ENCODE results near the gene ARHGAP4.

ARHGAP4 gene

GRCh38 chrX:153932220-153932915 lies 6.3 kb upstream of the ARHGAP4 start:
- TF ChIP-seq CTCF (IDR thresholded peaks at IDR 0.05; ENCODE audit: borderline replicate concordance, control extremely low read depth, extremely low read depth, insufficient read depth, missing control alignments) = no peak
- no peak for DNase-seq (ENCODE audit: low spot score)
- in situ Hi-C loops (cut with MboI; ENCODE audit: low sequenced_read_pairs, unreplicated experiment) = no loop called here

- TF ChIP-seq CTCF (IDR thresholded peaks at IDR 0.05; ENCODE audit: borderline replicate concordance, control extremely low read depth, extremely low read depth, insufficient read depth, missing control alignments) = no peak
- no peak for DNase-seq (ENCODE audit: low spot score)
- in situ Hi-C loops (cut with MboI; ENCODE audit: low sequenced_read_pairs, unreplicated experiment) = no loop called here
These were observed 5.7 kb upstream of the ARHGAP4 start for GRCh38 chrX:153931748-153932147.

- in situ Hi-C loops (cut with MboI; ENCODE audit: low sequenced_read_pairs, unreplicated experiment) = no loop called here
- TF ChIP-seq CTCF (IDR thresholded peaks at IDR 0.05; ENCODE audit: borderline replicate concordance, control extremely low read depth, extremely low read depth, insufficient read depth, missing control alignments) = no peak
- no peak for DNase-seq (ENCODE audit: low spot score)
These were observed 5.1 kb upstream of the ARHGAP4 start for GRCh38 chrX:153931151-153931550.

DNA sequence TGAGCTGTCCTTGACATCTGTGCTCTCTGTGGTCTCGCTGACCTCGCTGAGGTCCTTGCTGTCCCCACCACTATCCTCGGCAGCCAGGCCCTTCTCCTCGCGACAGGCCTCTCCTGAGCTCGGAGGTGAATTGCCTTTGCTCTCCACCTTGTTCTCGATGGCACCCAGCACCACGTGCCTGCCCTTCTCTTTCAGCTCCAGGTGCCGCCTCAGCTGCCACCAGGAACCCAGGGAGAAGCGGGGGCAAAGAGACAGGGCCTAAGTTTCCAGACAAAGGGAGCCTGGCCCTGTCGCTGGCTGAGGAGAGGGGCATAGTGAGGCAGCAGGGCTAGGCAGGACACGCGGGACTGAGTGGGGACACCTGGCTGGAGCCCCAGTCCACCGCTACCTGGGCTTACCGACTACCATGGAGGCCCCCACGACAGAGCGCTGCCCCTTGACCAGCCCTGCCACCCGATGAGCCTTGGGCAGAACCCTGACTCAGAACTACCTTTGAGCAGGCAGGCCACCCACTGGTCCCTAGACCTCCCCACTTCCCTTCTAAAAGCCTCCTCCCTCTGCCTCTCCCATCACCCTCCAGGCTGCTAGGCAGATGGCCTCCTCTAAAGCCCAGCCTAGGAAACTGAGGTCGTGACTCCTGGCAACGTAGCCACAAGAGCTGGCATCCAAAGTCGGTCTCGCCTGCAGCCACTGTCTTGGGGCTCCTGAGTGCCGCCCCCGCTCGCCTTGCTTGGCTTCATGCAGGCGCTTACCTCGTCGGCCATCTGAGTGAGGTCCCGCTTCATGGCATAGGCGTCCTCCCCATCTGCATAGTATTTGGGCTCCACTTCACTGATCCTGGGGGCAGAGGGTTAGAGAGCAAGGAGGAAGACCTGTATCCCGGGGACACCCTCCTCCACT lies 4.2 kb upstream of the ARHGAP4 start:
- DNase-seq (ENCODE audit: low spot score) = no peak
- in situ Hi-C loops (cut with MboI; ENCODE audit: low sequenced_read_pairs, unreplicated experiment) = no loop called here
- no peak for TF ChIP-seq CTCF (IDR thresholded peaks at IDR 0.05; ENCODE audit: borderline replicate concordance, control extremely low read depth, extremely low read depth, insufficient read depth, missing control alignments)

GRCh38 chrX:153929576-153929975 lies 3.5 kb upstream of the ARHGAP4 start:
- DNase-seq (ENCODE audit: low spot score) = no peak
- in situ Hi-C loops (cut with MboI; ENCODE audit: low sequenced_read_pairs, unreplicated experiment) = no loop called here
- TF ChIP-seq CTCF (IDR thresholded peaks at IDR 0.05; ENCODE audit: borderline replicate concordance, control extremely low read depth, extremely low read depth, insufficient read depth, missing control alignments) = no peak

DNA sequence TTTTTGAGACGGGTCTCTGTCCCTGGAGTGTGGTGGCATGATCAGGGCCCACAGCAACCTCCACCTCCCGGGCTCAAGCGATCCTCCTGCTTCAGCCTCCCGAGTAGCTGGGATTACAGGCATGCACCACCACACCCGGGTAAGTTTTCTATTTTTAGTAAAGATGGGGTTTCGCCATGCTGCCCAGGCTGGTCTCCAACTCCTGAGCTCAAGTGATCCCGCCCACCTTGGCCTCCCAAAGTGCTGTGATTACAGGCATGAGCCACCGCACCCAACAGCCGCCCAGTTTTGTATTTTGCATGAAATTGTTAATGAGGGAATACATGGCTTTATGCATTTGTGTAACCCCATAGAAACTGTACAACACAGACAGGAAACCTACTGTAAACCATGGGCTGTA lies 2.8 kb upstream of the ARHGAP4 start:
- in situ Hi-C loops (cut with MboI; ENCODE audit: low sequenced_read_pairs, unreplicated experiment) = no loop called here
- no peak for DNase-seq (ENCODE audit: low spot score)
- TF ChIP-seq CTCF (IDR thresholded peaks at IDR 0.05; ENCODE audit: borderline replicate concordance, control extremely low read depth, extremely low read depth, insufficient read depth, missing control alignments) = no peak
